Smooth muscle cell of bladder (primary cell): ENCODE results near the gene EFHD2. TPM values are rescaled to one million over a fixed set of nuclear protein-coding genes. Genes with fewer than 3 reads are reported as not detected.

ENCODE experiments used
- total RNA-seq: library from RNA; depleted of rRNA; stranded (reverse); fragments of >200 nt; gene quantifications from 2 replicates; pipeline ENCODE4 v1.2.3, GENCODE V29; 2014

The EFHD2 gene
- total RNA-seq = 18.5 and 19.0 TPM in 2 replicates

GRCh38 chr1:15409388-15410222 is at the start of gene EFHD2:
Gene EFHD2 (plus strand): TSS chr1:15409888. CDS start chr1:15409972, 84 bp downstream.

GRCh38 chr1:15456313-15456954 is 46.7 kb downstream of the EFHD2 start, which contains the start of gene CELA2A:
Gene CELA2A (plus strand): TSS chr1:15456732. CDS start chr1:15456754, 22 bp downstream.

GRCh38 chr1:15475752-15476314 is 66.1 kb downstream of the EFHD2 start, which contains the start of gene CELA2B:
Gene CELA2B (plus strand): TSS chr1:15476104. CDS start chr1:15476126, 22 bp downstream.

Other genes with a start within 250 kb of the EFHD2 start
- gene FHAD1, start 162.7 kb upstream of the EFHD2 start, total RNA-seq = 0.83 and 1.1 TPM in 2 replicates
- not detected in 2 replicates for gene CTRC, start 28.6 kb downstream of the EFHD2 start, total RNA-seq
- 0.14 and 0.37 TPM in 2 replicates for gene CELA2A, start 46.8 kb downstream of the EFHD2 start, total RNA-seq
- 0.18 and 0.28 TPM in 2 replicates for gene CELA2B, start 66.2 kb downstream of the EFHD2 start, total RNA-seq
- gene CASP9, start 114.3 kb downstream of the EFHD2 start, total RNA-seq = 3.9 and 5.5 TPM in 2 replicates
- gene DNAJC16, start 117.0 kb downstream of the EFHD2 start, total RNA-seq = 13.9 and 15.4 TPM in 2 replicates
- 0.83 and 1.6 TPM in 2 replicates for gene AGMAT, start 175.2 kb downstream of the EFHD2 start, total RNA-seq
- gene DDI2, start 207.6 kb downstream of the EFHD2 start, total RNA-seq = 10.0 and 14.5 TPM in 2 replicates